ENCODE data around the gene PIH1D1.
"Not testable (repeated sequence)": the region's sequence is repeated elsewhere in the genome, so short reads cannot be mapped to it uniquely, and the experiment has no call there.

Gene PIH1D1

GRCh38 chr19:49481020-49481683 is 29.5 kb upstream of the PIH1D1 start:
- TF ChIP-seq TAF1 (IDR thresholded peaks at IDR 0.05; ENCODE audit: low read depth, low read length): no peak
- TF ChIP-seq POU2F2 (IDR thresholded peaks at IDR 0.05; ENCODE audit: low read depth, low read length): no peak
- no peak for TF ChIP-seq SPI1 (IDR thresholded peaks at IDR 0.05; ENCODE audit: low read depth, low read length)
- TF ChIP-seq PAX5 (IDR thresholded peaks at IDR 0.05; ENCODE audit: insufficient read depth, low read length, severe bottlenecking): no peak
- DNase-seq (ENCODE audit: insufficient read length, low spot score): no peak
- no peak for FAIRE-seq

DNA sequence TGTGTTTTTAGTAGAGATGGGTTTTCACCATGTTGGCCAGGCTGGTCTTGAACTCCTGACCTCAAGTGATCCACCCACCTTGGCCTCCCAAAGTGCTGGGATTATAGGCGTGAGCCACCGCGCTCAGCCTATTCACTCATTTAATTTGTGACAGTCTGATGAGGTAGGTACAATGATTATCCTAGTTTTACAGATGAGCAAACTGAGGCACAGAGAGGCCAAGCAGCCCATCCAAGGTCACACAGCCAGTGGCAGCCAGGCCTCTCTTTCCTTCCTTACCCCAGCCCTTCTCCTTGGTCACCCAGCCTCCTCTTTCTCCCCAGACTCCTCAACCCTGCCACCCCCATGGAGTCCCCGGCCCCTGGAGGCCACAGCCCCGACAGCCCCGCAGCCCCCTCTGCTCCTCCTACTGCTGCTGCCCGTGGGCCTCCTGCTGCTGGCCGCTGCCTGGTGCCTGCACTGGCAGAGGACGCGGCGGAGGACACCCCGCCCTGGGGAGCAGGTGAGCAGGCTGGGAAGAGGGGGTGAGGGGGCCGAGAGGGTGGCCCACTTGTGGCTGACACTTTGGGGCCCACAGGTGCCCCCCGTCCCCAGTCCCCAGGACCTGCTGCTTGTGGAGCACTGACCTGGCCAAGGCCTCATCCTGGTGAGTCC is 28.5 kb upstream of the PIH1D1 start:
- FAIRE-seq: no peak
- TF ChIP-seq POLR2A (IDR thresholded peaks at IDR 0.05; ENCODE audit: low read depth, low read length) (no peak), POU2F2 (IDR thresholded peaks at IDR 0.05; ENCODE audit: low read depth, low read length) (no peak), POLR2AphosphoS5 (IDR thresholded peaks at IDR 0.05; ENCODE audit: low read depth, low read length) (no peak), TAF1 (IDR thresholded peaks at IDR 0.05; ENCODE audit: low read depth, low read length) (no peak), SPI1 (IDR thresholded peaks at IDR 0.05; ENCODE audit: low read depth, low read length) (no peak), PAX5 (IDR thresholded peaks at IDR 0.05; ENCODE audit: insufficient read depth, low read length, severe bottlenecking) (no peak)
- no peak for DNase-seq (ENCODE audit: insufficient read length, low spot score)

DNA sequence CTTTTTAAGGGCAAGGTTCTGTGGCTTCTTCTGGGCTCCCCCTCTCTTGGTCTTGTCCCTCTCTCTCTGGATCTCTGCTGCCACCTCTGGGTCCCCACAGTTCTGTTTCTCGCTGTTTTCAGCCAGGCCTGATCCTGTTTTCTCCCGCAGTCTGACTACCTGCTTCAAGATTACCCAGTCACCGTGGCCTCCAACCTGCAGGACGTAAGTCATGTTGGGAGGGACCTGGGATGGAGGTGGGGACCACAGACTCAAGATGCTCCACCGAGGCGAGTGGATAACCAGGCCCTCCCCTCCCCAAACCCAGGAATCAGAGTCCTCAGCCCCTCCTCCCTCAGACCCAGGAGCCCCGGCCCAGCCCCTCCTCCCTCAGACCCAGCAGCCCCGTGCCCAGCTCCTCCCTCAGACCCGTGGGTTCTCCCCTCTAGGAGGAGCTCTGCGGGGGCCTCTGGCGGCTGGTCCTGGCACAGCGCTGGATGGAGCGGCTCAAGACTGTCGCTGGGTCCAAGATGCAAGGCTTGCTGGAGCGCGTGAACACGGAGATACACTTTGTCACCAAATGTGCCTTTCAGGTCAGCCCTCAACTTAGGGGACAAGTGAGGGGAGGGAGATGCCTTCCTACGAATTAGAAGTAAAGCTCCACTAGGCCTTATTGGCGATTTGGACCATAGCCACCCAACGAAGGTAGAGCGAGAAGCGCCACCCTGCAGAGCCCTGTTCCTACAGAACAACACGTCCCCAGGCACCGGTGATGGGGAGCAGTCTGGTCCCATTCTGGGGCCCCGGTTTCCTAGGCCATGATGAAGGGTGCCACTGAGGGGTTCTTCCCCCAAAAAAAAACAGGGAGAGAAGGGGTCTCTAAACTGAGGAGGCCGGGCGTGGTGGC is 24.6 kb upstream of the PIH1D1 start:
- FAIRE-seq: no peak
- DNase-seq (ENCODE audit: insufficient read length, low spot score): no peak
- TF ChIP-seq POU2F2 (IDR thresholded peaks at IDR 0.05; ENCODE audit: low read depth, low read length): no peak
- no peak for TF ChIP-seq POLR2A (IDR thresholded peaks at IDR 0.05; ENCODE audit: low read depth, low read length)
- no peak for TF ChIP-seq PAX5 (IDR thresholded peaks at IDR 0.05; ENCODE audit: insufficient read depth, low read length, severe bottlenecking)
- TF ChIP-seq SPI1 (IDR thresholded peaks at IDR 0.05; ENCODE audit: low read depth, low read length): no peak

- FAIRE-seq (no peak), DNase-seq (ENCODE audit: insufficient read length, low spot score) (no peak)
- TF ChIP-seq TAF1 (IDR thresholded peaks at IDR 0.05; ENCODE audit: low read depth, low read length) (no peak), POLR2A (IDR thresholded peaks at IDR 0.05; ENCODE audit: low read depth, low read length) (no peak), SPI1 (IDR thresholded peaks at IDR 0.05; ENCODE audit: low read depth, low read length) (no peak), POU2F2 (IDR thresholded peaks at IDR 0.05; ENCODE audit: low read depth, low read length) (no peak), PAX5 (IDR thresholded peaks at IDR 0.05; ENCODE audit: insufficient read depth, low read length, severe bottlenecking) (no peak), POLR2AphosphoS5 (IDR thresholded peaks at IDR 0.05; ENCODE audit: low read depth, low read length) (no peak)
Observed at GRCh38 chr19:49475191-49475917, 23.7 kb upstream of the PIH1D1 start.

- no peak for TF ChIP-seq TAF1 (IDR thresholded peaks at IDR 0.05; ENCODE audit: low read depth, low read length)
- TF ChIP-seq POLR2AphosphoS5 (IDR thresholded peaks at IDR 0.05; ENCODE audit: low read depth, low read length): no peak
- no peak for TF ChIP-seq POLR2A (IDR thresholded peaks at IDR 0.05; ENCODE audit: low read depth, low read length)
- TF ChIP-seq POU2F2 (IDR thresholded peaks at IDR 0.05; ENCODE audit: low read depth, low read length): no peak
- no peak for TF ChIP-seq SPI1 (IDR thresholded peaks at IDR 0.05; ENCODE audit: low read depth, low read length)
- no peak for TF ChIP-seq PAX5 (IDR thresholded peaks at IDR 0.05; ENCODE audit: insufficient read depth, low read length, severe bottlenecking)
- FAIRE-seq: no peak
- no peak for DNase-seq (ENCODE audit: insufficient read length, low spot score)
Observed at GRCh38 chr19:49474542-49474924, 22.9 kb upstream of the PIH1D1 start.

DNA sequence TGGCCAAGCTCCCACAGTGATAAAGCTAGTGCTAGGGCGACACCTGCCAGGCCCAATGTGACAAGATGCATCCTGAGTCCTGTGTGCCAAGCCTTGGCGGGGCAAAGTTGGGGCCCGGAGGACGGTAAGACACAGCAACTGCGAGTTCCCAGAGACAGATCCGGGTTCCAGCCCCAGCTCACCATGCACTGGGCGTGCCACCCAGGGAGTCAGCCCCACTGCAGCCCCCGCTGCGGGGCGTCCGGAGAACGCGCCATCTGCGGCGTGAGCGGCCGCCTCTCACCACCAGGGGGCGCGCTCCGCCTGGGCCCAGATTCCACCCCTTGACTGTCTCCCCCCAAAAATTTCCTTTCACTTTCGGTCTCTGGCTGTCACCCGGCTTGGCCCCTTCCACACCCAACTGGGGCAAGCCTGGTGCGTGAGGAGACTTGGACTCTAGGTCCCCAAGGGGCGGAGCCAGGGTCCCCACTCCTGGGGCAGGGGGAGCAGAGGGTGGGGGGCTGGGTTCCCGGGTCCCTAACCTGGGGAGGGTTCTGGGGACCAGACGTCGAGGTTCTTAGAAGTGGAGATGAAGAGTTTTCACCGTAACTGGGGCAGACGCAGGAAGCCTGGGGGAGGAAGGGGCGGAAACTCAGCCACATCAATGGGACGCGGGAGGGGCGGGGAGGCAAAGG is 22.4 kb upstream of the PIH1D1 start, which contains the start of gene FLT3LG:
Gene FLT3LG, plus strand, starts transcription at position 348 of the 674 bp plus-strand sequence. CDS start 425 bp downstream, outside the sequence.
- peak; percentile 85 for FAIRE-seq
- DNase-seq (ENCODE audit: insufficient read length, low spot score): peak; percentile 97
- TF ChIP-seq PAX5 (IDR thresholded peaks at IDR 0.05; ENCODE audit: insufficient read depth, low read length, severe bottlenecking): peak; percentile 17
- no peak for TF ChIP-seq TAF1 (IDR thresholded peaks at IDR 0.05; ENCODE audit: low read depth, low read length)

GRCh38 chr19:49473501-49473867 is 21.9 kb upstream of the PIH1D1 start:
- DNase-seq (ENCODE audit: insufficient read length, low spot score); FAIRE-seq: not testable (repeated sequence)

DNA sequence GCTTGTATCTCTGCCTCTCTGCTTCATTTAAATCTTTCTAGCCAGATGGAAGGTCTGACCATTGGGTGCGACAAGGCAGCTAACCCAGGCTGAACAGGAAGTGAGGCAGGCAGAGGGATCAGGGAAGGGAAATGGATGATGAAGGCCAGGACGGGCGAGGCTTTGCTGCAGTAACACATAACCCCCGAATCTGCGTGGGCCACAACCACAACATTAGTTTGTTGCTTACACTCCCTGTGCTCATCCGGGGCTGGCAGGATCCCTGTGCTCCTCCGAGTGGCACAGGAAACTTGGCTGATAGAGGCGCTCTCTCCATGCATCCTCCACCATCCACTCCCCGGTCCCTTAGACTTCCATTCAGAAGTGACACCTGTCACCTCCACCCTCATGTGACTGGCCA is 21.3 kb upstream of the PIH1D1 start:
- TF ChIP-seq POLR2A (IDR thresholded peaks at IDR 0.05; ENCODE audit: low read depth, low read length) (no peak), POLR2AphosphoS5 (IDR thresholded peaks at IDR 0.05; ENCODE audit: low read depth, low read length) (no peak), SPI1 (IDR thresholded peaks at IDR 0.05; ENCODE audit: low read depth, low read length) (no peak), PAX5 (IDR thresholded peaks at IDR 0.05; ENCODE audit: insufficient read depth, low read length, severe bottlenecking) (no peak), TAF1 (IDR thresholded peaks at IDR 0.05; ENCODE audit: low read depth, low read length) (no peak), POU2F2 (IDR thresholded peaks at IDR 0.05; ENCODE audit: low read depth, low read length) (no peak)
- FAIRE-seq (no peak), DNase-seq (ENCODE audit: insufficient read length, low spot score) (no peak)

GRCh38 chr19:49470615-49470978 is 19.0 kb upstream of the PIH1D1 start:
- FAIRE-seq (no peak), DNase-seq (ENCODE audit: insufficient read length, low spot score) (no peak)
- TF ChIP-seq SPI1 (IDR thresholded peaks at IDR 0.05; ENCODE audit: low read depth, low read length): no peak
- TF ChIP-seq TAF1 (IDR thresholded peaks at IDR 0.05; ENCODE audit: low read depth, low read length): no peak
- TF ChIP-seq POU2F2 (IDR thresholded peaks at IDR 0.05; ENCODE audit: low read depth, low read length): no peak
- TF ChIP-seq POLR2A (IDR thresholded peaks at IDR 0.05; ENCODE audit: low read depth, low read length): no peak
- TF ChIP-seq POLR2AphosphoS5 (IDR thresholded peaks at IDR 0.05; ENCODE audit: low read depth, low read length): no peak
- TF ChIP-seq PAX5 (IDR thresholded peaks at IDR 0.05; ENCODE audit: insufficient read depth, low read length, severe bottlenecking): no peak
